ENCODE results near the gene DBNL.

The DBNL gene

GRCh38 chr7:44052771-44053365, 8.4 kb downstream of the DBNL start:
- peaks cover 6% of the 10 kb centered on the region for H3K36me3 ChIP-seq (ENCODE audit: insufficient read depth, low read length)
- H3K9me3 ChIP-seq (ENCODE audit: control insufficient read depth, insufficient read depth, low read length), result no peaks in the 10 kb centered on the region
- H3K9ac ChIP-seq (ENCODE audit: low read depth, low read length), result no peak overlapping the region
- H3K4me1 ChIP-seq (ENCODE audit: insufficient read depth, low read length), result no peaks in the 10 kb centered on the region

DNA sequence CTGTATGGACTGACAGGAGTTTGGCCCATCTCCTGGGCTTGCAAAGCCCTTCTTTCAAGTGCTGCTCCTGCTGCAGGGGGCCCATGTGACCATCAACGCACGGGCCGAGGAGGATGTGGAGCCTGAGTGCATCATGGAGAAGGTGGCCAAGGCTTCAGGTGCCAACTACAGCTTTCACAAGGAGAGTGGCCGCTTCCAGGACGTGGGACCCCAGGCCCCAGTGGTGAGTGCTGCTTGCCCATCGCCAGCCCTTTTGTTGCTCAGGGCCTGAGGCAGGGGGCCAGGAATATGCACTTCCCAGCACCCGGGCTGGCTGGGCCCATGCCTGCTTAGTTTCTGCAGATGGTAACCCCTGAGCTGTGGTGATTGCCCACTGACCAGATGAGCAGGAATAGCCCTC, 12.2 kb downstream of the DBNL start:
- no peaks in the 10 kb centered on the region for H3K4me1 ChIP-seq (ENCODE audit: insufficient read depth, low read length)

GRCh38 chr7:44057181-44057848, 12.8 kb downstream of the DBNL start:
- H3K9me3 ChIP-seq (ENCODE audit: control insufficient read depth, insufficient read depth, low read length), result no peaks in the 10 kb centered on the region
- no peak overlapping the region for H3K9ac ChIP-seq (ENCODE audit: low read depth, low read length)
- no peaks in the 10 kb centered on the region for H3K4me1 ChIP-seq (ENCODE audit: insufficient read depth, low read length)
- peaks cover 6% of the 10 kb centered on the region for H3K36me3 ChIP-seq (ENCODE audit: insufficient read depth, low read length)

More for the DNA sequence above, 12.2 kb downstream of the DBNL start:
- Histone ChIP-seq H3K36me3 (ENCODE audit: insufficient read depth, low read length) (peaks cover 6% of the 10 kb centered on the region), H3K9me3 (ENCODE audit: control insufficient read depth, insufficient read depth, low read length) (no peaks in the 10 kb centered on the region), H3K9ac (ENCODE audit: low read depth, low read length) (no peak overlapping the region)

DNA sequence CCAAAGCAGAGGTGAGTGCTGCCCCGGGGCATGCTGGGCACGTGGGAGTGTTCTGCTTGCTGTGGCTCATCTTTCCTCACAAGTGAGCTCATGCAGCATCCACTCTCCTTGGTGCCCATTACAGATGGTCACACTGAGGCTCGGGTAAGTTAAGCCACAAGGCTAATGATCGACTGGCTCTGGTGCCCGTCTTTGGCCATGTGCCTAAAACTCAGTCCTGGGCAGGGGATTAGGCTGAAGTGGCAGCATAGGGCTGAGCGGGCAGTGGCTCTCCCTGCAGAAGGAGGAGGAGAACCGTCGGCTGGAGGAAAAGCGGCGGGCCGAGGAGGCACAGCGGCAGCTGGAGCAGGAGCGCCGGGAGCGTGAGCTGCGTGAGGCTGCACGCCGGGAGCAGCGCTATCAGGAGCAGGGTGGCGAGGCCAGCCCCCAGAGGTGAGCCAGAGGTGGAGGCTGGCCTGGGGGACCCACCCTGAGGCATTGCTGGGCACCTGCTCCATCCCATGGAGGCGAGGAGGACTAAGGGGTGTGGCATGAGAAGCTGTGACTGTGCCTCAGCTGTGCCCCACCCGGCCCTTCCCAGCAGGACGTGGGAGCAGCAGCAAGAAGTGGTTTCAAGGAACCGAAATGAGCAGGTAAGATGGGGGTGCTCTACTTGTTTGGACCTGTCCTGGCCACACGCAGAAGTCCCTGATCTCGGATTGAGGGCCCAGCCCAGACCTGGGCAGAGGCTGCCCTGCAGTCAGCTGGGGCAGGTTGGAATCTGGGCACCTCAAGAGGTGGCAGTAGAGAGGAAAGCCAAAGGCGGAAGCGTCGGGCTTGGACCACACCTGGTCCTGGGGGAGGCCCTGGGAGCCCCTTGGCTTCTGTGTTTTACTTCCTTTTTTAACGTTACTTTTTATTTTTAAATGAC, 13.6 kb downstream of the DBNL start:
- Histone ChIP-seq H3K4me1 (ENCODE audit: insufficient read depth, low read length) (no peaks in the 10 kb centered on the region), H3K9me3 (ENCODE audit: control insufficient read depth, insufficient read depth, low read length) (no peaks in the 10 kb centered on the region), H3K9ac (ENCODE audit: low read depth, low read length) (no peak overlapping the region), H3K36me3 (ENCODE audit: insufficient read depth, low read length) (peaks cover 2% of the 10 kb centered on the region; the same call in 1 of the 2 replicates)

- Histone ChIP-seq H3K9ac (ENCODE audit: low read depth, low read length) (no peak overlapping the region), H3K9me3 (ENCODE audit: control insufficient read depth, insufficient read depth, low read length) (no peaks in the 10 kb centered on the region), H3K4me1 (ENCODE audit: insufficient read depth, low read length) (no peaks in the 10 kb centered on the region), H3K36me3 (ENCODE audit: insufficient read depth, low read length) (no peaks in the 10 kb centered on the region)
Observed at GRCh38 chr7:44058759-44059218, 14.3 kb downstream of the DBNL start.

- Histone ChIP-seq H3K36me3 (ENCODE audit: insufficient read depth, low read length) (no peaks in the 10 kb centered on the region), H3K9me3 (ENCODE audit: control insufficient read depth, insufficient read depth, low read length) (no peaks in the 10 kb centered on the region), H3K4me1 (ENCODE audit: insufficient read depth, low read length) (0 out of 2 replicates have a peak, but pooled peaks cover 3% of the 10 kb centered on the region), H3K9ac (ENCODE audit: low read depth, low read length) (no peak overlapping the region)
Observed at GRCh38 chr7:44059219-44060090, 15.0 kb downstream of the DBNL start.

GRCh38 chr7:44060091-44060947, 15.8 kb downstream of the DBNL start:
- H3K9me3 ChIP-seq (ENCODE audit: control insufficient read depth, insufficient read depth, low read length), result no peaks in the 10 kb centered on the region
- H3K9ac ChIP-seq (ENCODE audit: low read depth, low read length), result no peak overlapping the region
- 0 out of 2 replicates have a peak, but pooled peaks cover 4% of the 10 kb centered on the region for H3K4me1 ChIP-seq (ENCODE audit: insufficient read depth, low read length)
- H3K36me3 ChIP-seq (ENCODE audit: insufficient read depth, low read length), result no peaks in the 10 kb centered on the region

GRCh38 chr7:44060948-44061644, 16.6 kb downstream of the DBNL start:
- Histone ChIP-seq H3K4me1 (ENCODE audit: insufficient read depth, low read length) (peaks cover 8% of the 10 kb centered on the region; the same call in 1 of the 2 replicates), H3K9me3 (ENCODE audit: control insufficient read depth, insufficient read depth, low read length) (no peaks in the 10 kb centered on the region), H3K9ac (ENCODE audit: low read depth, low read length) (no peak overlapping the region), H3K36me3 (ENCODE audit: insufficient read depth, low read length) (no peaks in the 10 kb centered on the region)

DNA sequence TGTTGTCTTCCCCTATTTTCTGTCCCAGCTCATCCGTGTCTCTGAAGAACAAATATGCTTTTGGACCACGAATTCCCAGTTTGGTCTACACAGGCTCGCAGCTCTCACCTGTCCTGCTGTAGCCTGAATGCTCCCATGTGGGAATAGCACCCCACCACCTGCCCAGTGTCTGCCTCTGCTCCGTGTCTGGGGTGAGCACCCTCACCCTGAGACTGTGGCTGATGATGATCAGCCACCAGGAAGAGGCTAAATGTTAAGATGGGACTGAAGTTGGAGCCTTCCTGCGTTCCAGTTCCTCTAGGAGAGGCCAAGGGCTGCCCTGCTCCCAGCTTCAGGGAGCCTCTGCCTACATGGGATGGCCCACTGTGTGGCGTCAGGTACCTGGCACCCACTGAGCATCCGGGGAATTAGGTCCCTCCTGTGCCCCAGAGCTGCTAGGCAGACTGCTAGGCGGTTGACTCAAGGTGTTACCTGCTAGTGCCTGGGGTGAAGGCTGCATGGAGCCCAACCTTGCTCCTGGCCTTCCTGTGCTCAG, 17.2 kb downstream of the DBNL start:
- peaks cover 13% of the 10 kb centered on the region; the same call in 1 of the 2 replicates for H3K4me1 ChIP-seq (ENCODE audit: insufficient read depth, low read length)
- H3K36me3 ChIP-seq (ENCODE audit: insufficient read depth, low read length), result no peaks in the 10 kb centered on the region
- H3K9me3 ChIP-seq (ENCODE audit: control insufficient read depth, insufficient read depth, low read length), result no peaks in the 10 kb centered on the region
- no peak overlapping the region for H3K9ac ChIP-seq (ENCODE audit: low read depth, low read length)

DNA sequence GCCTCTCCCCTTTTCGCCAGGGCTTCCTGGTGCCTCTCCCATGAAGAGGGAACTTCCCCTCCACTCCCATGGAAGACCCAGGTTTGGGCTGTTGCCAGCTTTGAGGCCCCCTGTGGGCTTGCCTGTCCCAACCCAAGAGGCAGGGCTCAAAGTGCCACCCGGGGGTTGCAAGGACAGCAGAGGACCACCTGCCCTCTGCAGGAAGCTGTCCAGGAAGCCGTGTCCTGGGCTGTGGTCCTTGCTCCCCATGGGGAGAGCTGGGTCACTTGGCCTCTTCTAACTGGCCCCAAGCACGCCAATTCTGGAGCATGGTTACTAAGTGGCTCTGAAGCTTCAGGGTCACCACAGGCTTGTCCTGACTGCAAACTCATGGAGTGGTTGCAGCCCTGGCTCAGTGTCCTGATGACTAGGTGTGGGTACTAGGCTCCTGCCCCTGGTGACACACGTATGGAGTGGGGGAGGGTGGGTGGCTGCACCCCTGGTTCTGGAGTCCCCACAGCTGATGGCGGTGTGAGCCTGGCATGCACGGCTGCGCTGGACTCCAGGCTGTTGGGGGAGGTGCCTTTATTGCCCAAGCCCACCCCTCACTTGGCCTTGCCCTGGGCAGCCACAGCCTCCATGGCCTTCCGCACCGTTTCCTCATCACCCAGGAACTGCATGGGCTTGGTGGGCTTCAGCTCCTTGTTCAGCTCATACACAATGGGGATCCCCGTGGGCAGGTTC, 17.8 kb downstream of the DBNL start:
- Histone ChIP-seq H3K9me3 (ENCODE audit: control insufficient read depth, insufficient read depth, low read length) (no peaks in the 10 kb centered on the region), H3K4me1 (ENCODE audit: insufficient read depth, low read length) (peaks cover 13% of the 10 kb centered on the region; the same call in 1 of the 2 replicates), H3K36me3 (ENCODE audit: insufficient read depth, low read length) (no peaks in the 10 kb centered on the region), H3K9ac (ENCODE audit: low read depth, low read length) (no peak overlapping the region)

DNA sequence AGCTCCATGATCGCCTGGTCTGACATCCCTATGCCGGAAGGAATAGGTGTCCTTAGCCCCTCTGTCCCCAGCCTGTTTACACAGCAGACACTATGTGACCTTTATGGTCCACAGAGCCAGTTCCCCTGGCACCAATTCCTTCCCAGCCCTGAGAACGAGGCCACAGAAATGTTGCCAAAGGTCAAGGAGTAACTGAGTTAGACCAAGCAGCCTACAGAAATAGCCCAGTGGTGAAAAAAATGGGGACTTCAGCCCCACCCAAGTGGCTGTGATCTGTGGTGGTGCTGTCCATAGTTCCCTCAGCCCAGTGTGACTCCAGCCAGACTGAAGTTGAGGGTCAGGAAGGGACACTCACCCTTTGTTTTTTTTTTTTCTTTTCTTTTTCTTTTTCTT, 18.4 kb downstream of the DBNL start:
- Histone ChIP-seq H3K36me3 (ENCODE audit: insufficient read depth, low read length) (no peaks in the 10 kb centered on the region), H3K4me1 (ENCODE audit: insufficient read depth, low read length) (peaks cover 13% of the 10 kb centered on the region; the same call in 1 of the 2 replicates), H3K9ac (ENCODE audit: low read depth, low read length) (no peak overlapping the region), H3K9me3 (ENCODE audit: control insufficient read depth, insufficient read depth, low read length) (no peaks in the 10 kb centered on the region)

- Histone ChIP-seq H3K9me3 (ENCODE audit: control insufficient read depth, insufficient read depth, low read length) (no peaks in the 10 kb centered on the region), H3K4me1 (ENCODE audit: insufficient read depth, low read length) (peaks cover 13% of the 10 kb centered on the region; the same call in 1 of the 2 replicates), H3K36me3 (ENCODE audit: insufficient read depth, low read length) (no peaks in the 10 kb centered on the region), H3K9ac (ENCODE audit: low read depth, low read length) (peak overlapping the region; percentile 17; the same call in 1 of the 2 replicates)
Observed at GRCh38 chr7:44063547-44063893, 19.0 kb downstream of the DBNL start.
